Mucosa of descending colon (tissue), 3 donors: Measurements from ENCODE around the gene PBRM1. TPM values are rescaled to one million over a fixed set of nuclear protein-coding genes. Genes with fewer than 3 reads are reported as not detected.

ENCODE experiments used
- ATAC-seq: fragments of 200-7000 bp; cut with Tn5 transposase; one replicate; pipeline ENCODE4 v1.9.1; 2020; ENCODE audit warnings: mild to moderate bottlenecking, moderate library complexity
- DNase-seq, 3 donors: peaks; one replicate each; pipeline ENCODE4 v3.0.0-alpha.2; 2020
- H3K36me3 ChIP-seq: fragments of 200-600 bp; one replicate; pipeline ENCODE4 v1.8.0; 2021; ENCODE audit warnings: low read depth, mild to moderate bottlenecking
- H3K4me1 ChIP-seq: fragments of 200-600 bp; one replicate; pipeline ENCODE4 v1.8.0; 2021; ENCODE audit warnings: low read depth, mild to moderate bottlenecking
- H3K4me3 ChIP-seq: fragments of 200-600 bp; one replicate; pipeline ENCODE4 v1.8.0; 2021; ENCODE audit warnings: mild to moderate bottlenecking
- H3K9me3 ChIP-seq: fragments of 200-600 bp; one replicate; pipeline ENCODE4 v1.8.0; 2021; ENCODE audit warnings: mild to moderate bottlenecking
- intact Hi-C, 2 donors: fragments of 100-400 bp; cut with DNase I in 1 of 2; cut with micrococcal nuclease in 1 of 2; formaldehyde crosslinking; loops; one replicate each; pipeline versions ENCODE4 v1.11.0 to v1.11.1; 2022; cut with DNase I, micrococcal nuclease
- total RNA-seq, 3 donors: library from RNA; stranded (reverse); fragmentation: NEBNext Ultra II Directional in 2 of 3; extraction: Animal tissue kit (Norgen Biotek cat#: 25700) in 2 of 3; gene quantifications; one replicate each; pipeline versions ENCODE4 v1.2.1 to v1.2.4, GENCODE V29; 2021 to 2023
- TF ChIP-seq, protein P1 (sequence below): fragments of 200-600 bp; IDR thresholded peaks from one replicate; pipeline ENCODE4 v1.8.0; 2022; ENCODE audit warnings: antibody characterized with exemption, mild to moderate bottlenecking
- donor health status: DM: no; HTN: no; CAD: no; lungs with moderate emphysema.
- donor health status: DM: no; HTN: no; CAD: no.
- donor health status: DM: no; HTN: yes; CAD: no.

PBRM1 gene
- total RNA-seq, 3 donors from 2014 or later: 48.5 to 86.1 (median 56.8) TPM

DNA sequence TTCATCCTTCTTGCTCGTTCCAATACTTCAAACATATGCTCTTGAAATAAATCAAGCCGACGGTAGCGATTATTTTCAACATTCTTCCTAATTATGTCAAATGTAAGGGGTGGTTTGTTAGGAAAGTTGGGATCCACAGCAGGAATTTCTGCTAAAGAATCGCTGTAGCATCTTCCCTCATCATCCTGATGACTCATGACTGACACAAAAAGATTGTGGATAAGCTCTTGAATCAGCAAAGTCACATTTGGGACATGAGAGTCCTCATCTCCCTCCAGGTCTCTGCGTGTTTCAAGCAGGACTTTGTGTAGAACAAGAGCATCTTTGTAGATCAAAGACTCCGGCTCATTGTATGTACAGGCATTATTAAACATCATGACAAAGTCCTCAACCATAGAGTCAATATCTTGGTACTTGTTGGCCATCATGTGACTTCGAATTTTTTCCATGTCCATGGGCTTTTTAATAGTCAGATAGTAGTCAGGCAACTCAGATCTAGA, 76.3 kb downstream of the PBRM1 start:
- no peak for ATAC-seq
- Histone ChIP-seq H3K4me1 (no peaks in the 10 kb centered on the region), H3K4me3 (no peak overlapping the region), H3K9me3 (no peaks in the 10 kb centered on the region), H3K36me3 (peaks cover 1% of the 10 kb centered on the region)
- TF ChIP-seq, protein P1, sequence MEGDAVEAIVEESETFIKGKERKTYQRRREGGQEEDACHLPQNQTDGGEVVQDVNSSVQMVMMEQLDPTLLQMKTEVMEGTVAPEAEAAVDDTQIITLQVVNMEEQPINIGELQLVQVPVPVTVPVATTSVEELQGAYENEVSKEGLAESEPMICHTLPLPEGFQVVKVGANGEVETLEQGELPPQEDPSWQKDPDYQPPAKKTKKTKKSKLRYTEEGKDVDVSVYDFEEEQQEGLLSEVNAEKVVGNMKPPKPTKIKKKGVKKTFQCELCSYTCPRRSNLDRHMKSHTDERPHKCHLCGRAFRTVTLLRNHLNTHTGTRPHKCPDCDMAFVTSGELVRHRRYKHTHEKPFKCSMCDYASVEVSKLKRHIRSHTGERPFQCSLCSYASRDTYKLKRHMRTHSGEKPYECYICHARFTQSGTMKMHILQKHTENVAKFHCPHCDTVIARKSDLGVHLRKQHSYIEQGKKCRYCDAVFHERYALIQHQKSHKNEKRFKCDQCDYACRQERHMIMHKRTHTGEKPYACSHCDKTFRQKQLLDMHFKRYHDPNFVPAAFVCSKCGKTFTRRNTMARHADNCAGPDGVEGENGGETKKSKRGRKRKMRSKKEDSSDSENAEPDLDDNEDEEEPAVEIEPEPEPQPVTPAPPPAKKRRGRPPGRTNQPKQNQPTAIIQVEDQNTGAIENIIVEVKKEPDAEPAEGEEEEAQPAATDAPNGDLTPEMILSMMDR: no peak
- no peak for DNase-seq
- intact Hi-C loops: no loop called here

DNA sequence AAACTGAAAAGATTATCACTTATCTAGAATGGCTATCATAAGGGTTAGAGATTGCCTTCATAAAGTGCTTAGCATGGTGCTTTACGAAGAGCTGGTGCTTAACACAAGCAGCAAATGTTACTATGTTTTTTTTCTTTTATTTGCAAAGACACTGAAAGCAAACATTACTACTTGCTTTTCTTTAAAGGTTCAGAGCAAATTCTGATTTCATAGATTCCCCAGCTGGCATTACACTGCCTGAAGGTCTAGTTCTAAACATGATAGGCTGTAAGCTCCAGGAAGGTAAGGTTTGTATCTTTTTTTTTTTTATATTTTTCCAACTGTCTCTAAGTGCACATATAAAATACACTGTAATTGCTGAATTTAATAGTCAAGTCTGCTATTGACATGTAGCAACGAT, 77.4 kb downstream of the PBRM1 start:
- no peaks in the 10 kb centered on the region for H3K9me3 ChIP-seq
- no peaks in the 10 kb centered on the region for H3K4me1 ChIP-seq
- ATAC-seq: no peak
- H3K36me3 ChIP-seq: peaks cover 4% of the 10 kb centered on the region
- no peak overlapping the region for H3K4me3 ChIP-seq
- TF ChIP-seq, protein P1: no peak
- no peak for DNase-seq
- intact Hi-C loops: no loop called here

DNA sequence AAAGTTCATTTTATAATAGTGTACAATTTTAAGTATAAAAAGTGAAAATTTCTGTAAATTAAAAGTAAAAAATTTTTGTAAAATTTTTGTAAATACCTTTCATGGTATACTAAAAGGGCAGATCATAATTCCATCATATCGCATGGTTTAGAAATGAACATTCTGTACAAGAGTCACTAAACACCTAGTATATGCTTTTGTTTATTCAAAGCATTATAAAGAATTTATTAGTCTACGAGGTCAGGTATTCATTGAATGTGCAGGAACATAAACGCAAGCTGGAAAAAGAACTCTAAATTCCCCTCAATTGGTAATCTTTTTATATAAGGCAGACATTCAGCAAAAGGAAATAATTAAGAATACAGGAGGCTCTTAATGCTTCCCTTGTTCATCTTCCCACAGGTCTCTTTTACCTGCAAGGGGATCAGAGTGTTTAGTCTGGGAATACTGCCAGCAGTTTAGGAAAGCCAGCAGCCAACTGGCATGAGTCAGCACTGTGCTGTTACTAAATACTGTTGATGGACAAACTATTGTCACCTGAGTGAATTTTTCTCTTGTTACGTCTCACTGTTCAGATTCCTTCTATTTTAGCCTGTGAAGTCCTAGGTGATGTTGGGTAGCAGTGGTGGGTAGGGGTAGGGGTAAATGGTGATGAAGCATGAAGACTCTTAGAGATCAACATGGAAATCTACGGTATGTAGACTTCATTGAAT, 79.2 kb downstream of the PBRM1 start:
- Histone ChIP-seq H3K4me1 (no peaks in the 10 kb centered on the region), H3K9me3 (no peaks in the 10 kb centered on the region), H3K36me3 (peaks cover 8% of the 10 kb centered on the region), H3K4me3 (no peak overlapping the region)
- ATAC-seq (peak; percentile 87), DNase-seq (peak in 1 of 3 donors; percentile 33)
- TF ChIP-seq, protein P1: no peak
- intact Hi-C loops: no loop called here

DNA sequence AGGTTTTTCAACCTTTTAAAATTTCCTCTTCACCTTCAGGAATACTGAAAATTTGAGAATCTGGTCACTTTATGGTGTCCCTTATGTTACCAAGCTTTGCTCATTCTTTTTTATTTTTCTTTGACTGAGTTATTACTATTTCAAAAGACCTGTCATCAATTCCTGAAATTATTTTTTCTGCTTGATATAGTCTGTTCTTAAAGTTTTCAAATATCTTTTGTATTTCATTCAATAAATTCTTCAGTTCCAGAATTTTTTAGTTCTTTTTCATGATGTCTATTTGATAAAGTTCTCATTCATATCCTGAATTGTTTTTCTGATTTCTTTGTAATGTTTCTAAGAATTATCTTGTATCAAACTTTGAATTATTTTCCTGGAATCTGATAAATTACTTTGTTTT, 85.5 kb downstream of the PBRM1 start:
- ATAC-seq (no peak), DNase-seq (no peak)
- H3K4me3 ChIP-seq: no peak overlapping the region
- peaks cover 8% of the 10 kb centered on the region for H3K36me3 ChIP-seq
- no peaks in the 10 kb centered on the region for H3K4me1 ChIP-seq
- intact Hi-C loops: no loop called here
- TF ChIP-seq, protein P1: no peak
- peaks cover 6% of the 10 kb centered on the region for H3K9me3 ChIP-seq

DNA sequence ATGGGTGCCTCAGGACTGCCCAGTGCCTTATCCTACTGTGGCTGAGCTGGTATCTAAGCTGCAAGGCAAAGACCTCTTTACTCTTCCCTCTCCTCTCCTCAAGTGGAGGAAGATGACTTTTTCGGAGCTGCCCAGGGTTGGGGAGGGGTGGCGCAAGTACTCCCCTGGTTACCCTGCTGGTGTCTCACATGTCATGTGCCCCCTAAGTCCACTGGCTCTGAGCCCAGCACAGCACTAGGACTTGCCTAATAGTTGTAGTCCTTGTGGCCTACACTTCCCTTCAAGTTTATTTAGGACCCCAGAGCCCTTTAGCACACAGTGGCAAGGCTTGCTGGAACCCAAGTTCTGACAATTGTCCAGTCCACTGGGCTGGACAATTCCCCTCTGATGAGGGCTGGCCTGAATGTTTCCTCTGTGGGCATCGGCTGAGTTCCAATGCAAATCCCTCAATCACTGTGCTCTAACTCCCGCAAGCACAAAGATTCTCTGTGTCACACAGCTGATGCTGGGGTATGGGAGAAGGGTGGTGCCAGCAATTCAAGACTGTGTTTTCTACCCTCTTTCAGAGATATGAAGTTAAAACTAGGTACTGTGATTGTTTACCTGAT, 89.0 kb downstream of the PBRM1 start:
- H3K9me3 ChIP-seq: peaks cover 6% of the 10 kb centered on the region
- H3K36me3 ChIP-seq: no peaks in the 10 kb centered on the region
- H3K4me1 ChIP-seq: no peaks in the 10 kb centered on the region
- TF ChIP-seq, protein P1: no peak
- DNase-seq: no peak
- no peak overlapping the region for H3K4me3 ChIP-seq
- intact Hi-C loops: no loop called here
- ATAC-seq: no peak
